Spleen (tissue), 11 donors: ENCODE data around the gene BMP5. TPM values are rescaled to one million over a fixed set of nuclear protein-coding genes. Genes with fewer than 3 reads are reported as not detected.

Experiments
- DNase-seq: peaks from one replicate; pipeline ENCODE4 v3.0.0-alpha.2; 2020
- H3K27ac ChIP-seq, 8 donors: fragments of 200-600 bp; sonication (generic) in 7 of 8; 1 replicate in 4 of 8; 2 replicates in 4 of 8; pipeline versions ENCODE4 v1.5.0 to v1.8.0; 2016 to 2021; ENCODE audit warnings: inconsistent platforms in 4 of 8, mild to moderate bottlenecking in 4 of 8, moderate library complexity in 1 of 8
- H3K27me3 ChIP-seq, 7 donors: fragments of 200-600 bp; sonication (generic) in 6 of 7; replicated peaks in 1 of 7; 1 replicate in 4 of 7; 2 replicates in 3 of 7; pipeline versions ENCODE4 v1.5.0 to v1.8.0; 2016 to 2021; ENCODE audit warnings: inconsistent platforms in 3 of 7, mild to moderate bottlenecking in 1 of 7
- H3K36me3 ChIP-seq, 6 donors: fragments of 200-600 bp; sonication (generic) in 5 of 6; 1 replicate in 4 of 6; 2 replicates in 2 of 6; pipeline versions ENCODE4 v1.5.0 to v1.8.0; 2016 to 2021; ENCODE audit warnings: inconsistent platforms in 2 of 6
- H3K4me1 ChIP-seq, 6 donors: fragments of 200-600 bp; sonication (generic) in 5 of 6; 1 replicate in 3 of 6; 2 replicates in 3 of 6; pipeline versions ENCODE4 v1.5.0 to v1.8.0; 2016 to 2021; ENCODE audit warnings: inconsistent platforms in 3 of 6
- H3K4me3 ChIP-seq, 8 donors: fragments of 200-600 bp; sonication (generic) in 7 of 8; 1 replicate in 4 of 8; 2 replicates in 4 of 8; pipeline versions ENCODE4 v1.5.0 to v1.8.0; 2016 to 2021; ENCODE audit warnings: inconsistent platforms in 4 of 8, mild to moderate bottlenecking in 4 of 8, moderate library complexity in 2 of 8
- H3K9me3 ChIP-seq, 8 donors: fragments of 200-600 bp; sonication (generic) in 7 of 8; 1 replicate in 4 of 8; 2 replicates in 4 of 8; pipeline versions ENCODE4 v1.5.0 to v1.8.0; 2016 to 2021; ENCODE audit warnings: inconsistent platforms in 4 of 8
- POLR2A ChIP-seq, 3 donors: fragments of 450-650 bp; IDR thresholded peaks; one replicate each; pipeline ENCODE4 v1.5.1; 2017; ENCODE audit warnings: antibody characterized with exemption in 3 of 3, mild to moderate bottlenecking in 1 of 3
- POLR2AphosphoS5 ChIP-seq, 3 donors: sonication (generic); formaldehyde crosslinking; IDR thresholded peaks; one replicate each; pipeline ENCODE4 v1.5.1; 2017; ENCODE audit warnings: antibody characterized with exemption in 3 of 3
- WGBS, 5 donors: extraction: QIAGEN DNeasy Blood & Tissue Kit in 3 of 5; methylation state at CpG; one replicate each; pipeline versions ENCODE4 v1.1.5 to v1.1.7; 2013 to 2018; 5-methylcytosine and 5-hydroxymethylcytosine counted together
- intact Hi-C: fragments of 100-400 bp; cut with DNase I; formaldehyde crosslinking; loops from one replicate; pipeline ENCODE4 v1.15.0; 2023; ENCODE audit warnings: low total_unique reads
- polyA plus RNA-seq, 3 donors: library from polyadenylated mRNA; stranded (reverse); fragments of 200-250 nt; gene quantifications; one replicate each; pipeline ENCODE4 v1.2.1, GENCODE V29; 2013
- total RNA-seq, 7 donors: library from RNA; depleted of rRNA in 3 of 7; stranded (reverse); fragments of >200 nt in 3 of 7; fragmentation: NEBNext Ultra II Directional in 4 of 7; extraction: Animal tissue kit (Norgen Biotek cat#: 25700) in 4 of 7; gene quantifications; one replicate each; pipeline versions ENCODE4 v1.1.0 to v1.2.1, GENCODE V29; 2016 to 2021
- TF ChIP-seq, protein P1 (sequence below), 11 experiments: fragments of 200-600 bp in 7 of 11; fragments of 450-650 bp in 4 of 11; sonication (generic) in 4 of 11; IDR thresholded peaks in 8 of 11; conservative IDR thresholded peaks in 3 of 11; 1 replicate in 7 of 11; 2 replicates in 4 of 11; pipeline versions ENCODE4 v1.4.0 to v1.8.0; 2016 to 2021; ENCODE audit warnings: antibody characterized with exemption in 11 of 11, inconsistent platforms in 4 of 11, mild to moderate bottlenecking in 1 of 11
- donor health status: healthy with polysubstance abuse.
- donor health status: DM: no; HTN: no; CAD: no; lungs with moderate emphysema.
- donor health status: DM: no; HTN: no; CAD: no.
- donor health status: Bipolar disorder and iron deficiency.
- donor health status: healthy.
- donor health status: DM: no; HTN: no; CAD: no.
- donor health status: DM: yes; HTN: yes; CAD: no.

The BMP5 gene
- total and polyA plus RNA-seq, 10 donors, result not detected

DNA sequence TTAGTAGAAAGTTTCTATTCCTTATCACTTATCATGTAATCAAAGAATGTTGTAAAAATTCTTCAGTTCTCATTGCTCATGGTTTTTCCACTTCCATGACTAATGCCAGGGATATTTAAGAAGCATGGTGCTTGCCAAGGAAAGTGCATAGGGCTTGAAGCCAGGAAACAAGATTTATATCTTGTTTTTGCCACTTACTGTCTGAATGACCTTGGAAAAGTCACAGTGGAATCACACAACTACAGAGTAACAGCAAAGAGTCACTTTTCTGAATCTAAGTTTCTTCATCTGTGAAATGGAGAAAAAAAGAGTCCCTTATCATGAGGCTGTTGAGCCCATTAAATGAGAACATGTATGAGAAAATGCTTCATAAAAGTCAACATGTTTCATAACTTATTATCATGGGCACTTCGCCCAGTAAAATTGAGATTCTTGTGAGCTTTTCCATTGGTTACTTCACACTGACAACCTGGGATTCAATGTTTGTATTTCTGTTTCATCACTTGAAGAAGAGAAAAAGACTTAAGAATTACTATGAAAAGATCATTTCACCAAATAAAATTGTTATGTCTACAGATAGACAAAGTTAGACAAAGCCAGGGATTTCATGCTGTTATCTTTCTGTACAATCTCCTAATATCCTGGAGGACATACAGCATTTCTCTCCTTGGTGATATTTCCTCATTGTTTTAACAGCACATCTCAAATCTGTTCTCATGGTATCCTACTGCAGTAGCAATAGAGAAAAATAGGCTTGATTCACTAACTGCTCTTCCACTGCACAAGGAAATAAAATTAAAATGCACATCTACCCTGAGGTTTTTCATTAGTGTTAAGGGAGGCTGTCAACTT, 7.6 kb upstream of the BMP5 start:
- H3K27me3 ChIP-seq, result no peaks in the 10 kb centered on the region
- H3K4me3 ChIP-seq, result no peak overlapping the region
- TF ChIP-seq POLR2A (IDR thresholded peaks at IDR 0.05), result no peak
- TF ChIP-seq, protein P1, sequence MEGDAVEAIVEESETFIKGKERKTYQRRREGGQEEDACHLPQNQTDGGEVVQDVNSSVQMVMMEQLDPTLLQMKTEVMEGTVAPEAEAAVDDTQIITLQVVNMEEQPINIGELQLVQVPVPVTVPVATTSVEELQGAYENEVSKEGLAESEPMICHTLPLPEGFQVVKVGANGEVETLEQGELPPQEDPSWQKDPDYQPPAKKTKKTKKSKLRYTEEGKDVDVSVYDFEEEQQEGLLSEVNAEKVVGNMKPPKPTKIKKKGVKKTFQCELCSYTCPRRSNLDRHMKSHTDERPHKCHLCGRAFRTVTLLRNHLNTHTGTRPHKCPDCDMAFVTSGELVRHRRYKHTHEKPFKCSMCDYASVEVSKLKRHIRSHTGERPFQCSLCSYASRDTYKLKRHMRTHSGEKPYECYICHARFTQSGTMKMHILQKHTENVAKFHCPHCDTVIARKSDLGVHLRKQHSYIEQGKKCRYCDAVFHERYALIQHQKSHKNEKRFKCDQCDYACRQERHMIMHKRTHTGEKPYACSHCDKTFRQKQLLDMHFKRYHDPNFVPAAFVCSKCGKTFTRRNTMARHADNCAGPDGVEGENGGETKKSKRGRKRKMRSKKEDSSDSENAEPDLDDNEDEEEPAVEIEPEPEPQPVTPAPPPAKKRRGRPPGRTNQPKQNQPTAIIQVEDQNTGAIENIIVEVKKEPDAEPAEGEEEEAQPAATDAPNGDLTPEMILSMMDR (IDR thresholded peaks at IDR 0.05 in 8 of 11, conservative IDR thresholded peaks at IDR 0.05 in 3 of 11), result no peak
- no peak for TF ChIP-seq POLR2AphosphoS5 (IDR thresholded peaks at IDR 0.05)
- no peaks in the 10 kb centered on the region for H3K9me3 ChIP-seq
- no peaks in the 10 kb centered on the region for H3K36me3 ChIP-seq
- intact Hi-C loops, result no loop called here
- H3K27ac ChIP-seq, result no peak overlapping the region
- DNase-seq, result no peak
- no peaks in the 10 kb centered on the region for H3K4me1 ChIP-seq
- whole genome bisulfite sequencing, 5 donors, result 83 to 93% (median 86%) methylated on average over 1 of the region's 1 CpG

DNA sequence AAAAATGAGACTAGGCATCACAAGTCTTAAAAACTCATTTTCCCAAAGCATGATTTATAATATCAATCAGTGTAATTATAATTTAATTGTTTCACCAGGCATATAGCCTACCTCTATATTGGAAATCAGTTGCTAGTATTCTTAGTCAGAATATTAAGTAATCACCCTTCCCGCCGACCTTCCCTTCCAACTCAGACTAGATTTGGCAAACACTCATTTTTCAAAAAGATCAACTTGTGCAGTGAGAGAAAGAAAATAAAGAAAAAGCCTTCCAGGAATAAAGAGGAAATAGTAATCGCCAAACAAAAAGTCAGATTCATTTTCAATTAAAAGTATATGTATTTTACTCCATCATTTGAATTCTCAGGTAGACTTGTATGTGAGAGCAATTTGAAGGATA, 1.9 kb upstream of the BMP5 start:
- H3K4me1 ChIP-seq, result no peaks in the 10 kb centered on the region
- no peaks in the 10 kb centered on the region for H3K36me3 ChIP-seq
- H3K9me3 ChIP-seq, result no peaks in the 10 kb centered on the region
- intact Hi-C loops, result no loop called here
- 77 to 86% (median 80%) methylated on average over 3 of the region's 3 CpGs for WGBS, 5 donors
- no peaks in the 10 kb centered on the region for H3K27me3 ChIP-seq
- TF ChIP-seq POLR2AphosphoS5 (IDR thresholded peaks at IDR 0.05) (no peak), POLR2A (IDR thresholded peaks at IDR 0.05) (no peak)
- TF ChIP-seq, protein P1 (IDR thresholded peaks at IDR 0.05 in 8 of 11, conservative IDR thresholded peaks at IDR 0.05 in 3 of 11), result no peak
- no peak overlapping the region for H3K4me3 ChIP-seq
- no peak for DNase-seq
- no peak overlapping the region for H3K27ac ChIP-seq

DNA sequence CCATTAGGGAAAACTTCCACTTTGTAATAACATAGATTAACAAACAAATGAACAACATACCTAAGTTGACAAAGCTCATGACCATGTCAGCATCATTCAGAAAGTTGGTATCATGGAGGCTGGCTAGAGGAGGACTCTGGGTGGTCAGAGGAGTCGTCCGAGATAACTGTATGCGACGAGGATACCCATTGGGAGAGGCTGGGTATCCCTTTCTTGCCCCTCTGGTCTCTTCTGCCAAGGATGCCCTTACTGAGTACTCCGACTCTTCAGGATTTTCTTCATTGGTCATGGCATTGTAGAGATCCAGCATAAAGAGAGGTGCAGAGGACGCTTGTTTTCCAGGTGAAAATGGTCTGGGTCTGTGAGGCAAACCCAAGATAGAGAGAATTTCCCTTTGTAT, 1.1 kb downstream of the BMP5 start:
- H3K9me3 ChIP-seq, result no peaks in the 10 kb centered on the region
- no peaks in the 10 kb centered on the region for H3K36me3 ChIP-seq
- no peaks in the 10 kb centered on the region for H3K4me1 ChIP-seq
- intact Hi-C loops, result no loop called here
- TF ChIP-seq, protein P1 (IDR thresholded peaks at IDR 0.05 in 8 of 11, conservative IDR thresholded peaks at IDR 0.05 in 3 of 11), result no peak
- no peak for TF ChIP-seq POLR2A (IDR thresholded peaks at IDR 0.05)
- H3K27ac ChIP-seq, result no peak overlapping the region
- H3K27me3 ChIP-seq, result no peaks in the 10 kb centered on the region
- 71 to 88% (median 77%) methylated on average over 6 of the region's 6 CpGs for WGBS, 5 donors
- no peak for DNase-seq
- H3K4me3 ChIP-seq, result no peak overlapping the region

DNA sequence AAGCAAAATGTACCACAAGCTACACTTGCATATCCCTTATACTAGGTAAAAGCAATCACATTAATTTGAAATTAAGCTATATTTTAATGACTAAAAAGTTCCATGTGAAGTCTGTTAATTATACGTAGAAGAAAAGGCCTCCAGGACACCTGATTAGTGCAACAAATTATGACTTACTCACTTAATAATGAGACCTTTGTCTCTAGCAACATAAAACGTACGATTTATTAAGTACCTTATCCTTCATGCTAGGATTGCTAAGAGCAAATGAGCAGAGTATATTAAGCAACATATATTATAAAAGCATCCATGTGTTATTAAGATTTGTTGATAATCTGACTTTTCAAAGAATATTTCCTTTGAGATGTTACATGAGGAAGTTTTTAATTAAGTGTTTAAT, 2.5 kb downstream of the BMP5 start:
- intact Hi-C loops, result no loop called here
- no peaks in the 10 kb centered on the region for H3K4me1 ChIP-seq
- H3K27ac ChIP-seq, result no peak overlapping the region
- H3K27me3 ChIP-seq, result no peaks in the 10 kb centered on the region
- H3K36me3 ChIP-seq, result no peaks in the 10 kb centered on the region
- DNase-seq, result no peak
- 73 to 86% (median 74%) methylated on average over 3 of the region's 3 CpGs for WGBS, 5 donors
- TF ChIP-seq POLR2A (IDR thresholded peaks at IDR 0.05) (no peak), POLR2AphosphoS5 (IDR thresholded peaks at IDR 0.05) (no peak)
- TF ChIP-seq, protein P1 (IDR thresholded peaks at IDR 0.05 in 8 of 11, conservative IDR thresholded peaks at IDR 0.05 in 3 of 11), result no peak
- no peak overlapping the region for H3K4me3 ChIP-seq
- H3K9me3 ChIP-seq, result no peaks in the 10 kb centered on the region
